ENCODE data around the gene KMT5B. TPM values are rescaled to one million over a fixed set of nuclear protein-coding genes. Genes with fewer than 3 reads are reported as not detected.

Gene KMT5B
- total and polyA plus RNA-seq, 2 of the 13 experiments (the other 11 are each of a cell fraction or from before 2014, with no cell fraction given), result 17.6 to 23.7 TPM

GRCh38 chr11:68215524-68216170 lies 2.6 kb upstream of the KMT5B start (continued):
- TF ChIP-seq, protein P1, sequence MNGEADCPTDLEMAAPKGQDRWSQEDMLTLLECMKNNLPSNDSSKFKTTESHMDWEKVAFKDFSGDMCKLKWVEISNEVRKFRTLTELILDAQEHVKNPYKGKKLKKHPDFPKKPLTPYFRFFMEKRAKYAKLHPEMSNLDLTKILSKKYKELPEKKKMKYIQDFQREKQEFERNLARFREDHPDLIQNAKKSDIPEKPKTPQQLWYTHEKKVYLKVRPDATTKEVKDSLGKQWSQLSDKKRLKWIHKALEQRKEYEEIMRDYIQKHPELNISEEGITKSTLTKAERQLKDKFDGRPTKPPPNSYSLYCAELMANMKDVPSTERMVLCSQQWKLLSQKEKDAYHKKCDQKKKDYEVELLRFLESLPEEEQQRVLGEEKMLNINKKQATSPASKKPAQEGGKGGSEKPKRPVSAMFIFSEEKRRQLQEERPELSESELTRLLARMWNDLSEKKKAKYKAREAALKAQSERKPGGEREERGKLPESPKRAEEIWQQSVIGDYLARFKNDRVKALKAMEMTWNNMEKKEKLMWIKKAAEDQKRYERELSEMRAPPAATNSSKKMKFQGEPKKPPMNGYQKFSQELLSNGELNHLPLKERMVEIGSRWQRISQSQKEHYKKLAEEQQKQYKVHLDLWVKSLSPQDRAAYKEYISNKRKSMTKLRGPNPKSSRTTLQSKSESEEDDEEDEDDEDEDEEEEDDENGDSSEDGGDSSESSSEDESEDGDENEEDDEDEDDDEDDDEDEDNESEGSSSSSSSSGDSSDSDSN (CRISPR knock-in tag; IDR thresholded peaks at IDR 0.05), result peak; percentile 19; the same call in 1 of the 2 replicates
- TF ChIP-seq ZBTB1 (CRISPR knock-in tag; IDR thresholded peaks at IDR 0.05; ENCODE audit: borderline replicate concordance), result no peak
- TF ChIP-seq MTF2 (CRISPR knock-in tag; IDR thresholded peaks at IDR 0.05; ENCODE audit: borderline replicate concordance), result no peak
- TF ChIP-seq, protein P2, sequence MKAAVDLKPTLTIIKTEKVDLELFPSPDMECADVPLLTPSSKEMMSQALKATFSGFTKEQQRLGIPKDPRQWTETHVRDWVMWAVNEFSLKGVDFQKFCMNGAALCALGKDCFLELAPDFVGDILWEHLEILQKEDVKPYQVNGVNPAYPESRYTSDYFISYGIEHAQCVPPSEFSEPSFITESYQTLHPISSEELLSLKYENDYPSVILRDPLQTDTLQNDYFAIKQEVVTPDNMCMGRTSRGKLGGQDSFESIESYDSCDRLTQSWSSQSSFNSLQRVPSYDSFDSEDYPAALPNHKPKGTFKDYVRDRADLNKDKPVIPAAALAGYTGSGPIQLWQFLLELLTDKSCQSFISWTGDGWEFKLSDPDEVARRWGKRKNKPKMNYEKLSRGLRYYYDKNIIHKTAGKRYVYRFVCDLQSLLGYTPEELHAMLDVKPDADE (CRISPR knock-in tag; IDR thresholded peaks at IDR 0.05), result no peak
- TF ChIP-seq PLRG1 (conservative IDR thresholded peaks at IDR 0.05), result no peak
- TF ChIP-seq ARHGAP35 (CRISPR knock-in tag; IDR thresholded peaks at IDR 0.05; ENCODE audit: borderline replicate concordance), result 0 out of 2 replicates have a peak, but pooled peaks have one; percentile 11
- TF ChIP-seq KLF6 (CRISPR knock-in tag; IDR thresholded peaks at IDR 0.05), result 0 out of 2 replicates have a peak, but pooled peaks have one; percentile 11

GRCh38 chr11:68215087-68215445 lies 2.0 kb upstream of the KMT5B start:
- no peak for ATAC-seq
- POLR2A ChIA-PET, result interaction anchor here (1.3 to 6.1 kb wide), 7 partner anchors 18 to 100 kb away, joined by 3 to 73 read pairs (median 8); partner anchors contain the start of gene C11orf24
- H3K27ac ChIP-seq (ENCODE audit: extremely low read length, insufficient read depth, low read length), result no peak overlapping the region
- H3K4me2 ChIP-seq (ENCODE audit: low read depth, low read length), result peak overlapping the region; percentile 97
- 67% methylated on average over 15 of the region's 15 CpGs for WGBS (ENCODE audit: low lambda C conversion rate)
- peaks cover 53% of the 10 kb centered on the region for H3K4me1 ChIP-seq (ENCODE audit: insufficient read depth, low read length)
- H3K27me3 ChIP-seq (ENCODE audit: control insufficient read depth in 1 of 2, insufficient read depth in 2 of 2, low read length in 2 of 2), result no peaks in the 10 kb centered on the region; a peak in 1 of 5 replicates
- BruUV-seq (replicated peaks), result no TSS peak
- TF ChIP-seq ZBTB38 (CRISPR knock-in tag; IDR thresholded peaks at IDR 0.05), result peak; percentile 44; the same call in 1 of the 2 replicates
- TF ChIP-seq RBM39 (IDR thresholded peaks at IDR 0.05; ENCODE audit: low read depth, low read length, poor library complexity, severe bottlenecking), result peak; percentile 4
- TF ChIP-seq ZNF556 (CRISPR knock-in tag; IDR thresholded peaks at IDR 0.05; ENCODE audit: borderline replicate concordance), result no peak
- TF ChIP-seq ZBTB33 (CRISPR knock-in tag; IDR thresholded peaks at IDR 0.05), result 0 out of 2 replicates have a peak, but pooled peaks have one; percentile 42
- TF ChIP-seq ZNF572 (CRISPR knock-in tag; IDR thresholded peaks at IDR 0.05), result 0 out of 2 replicates have a peak, but pooled peaks have one; percentile 10
- TF ChIP-seq TMF1 (CRISPR knock-in tag; IDR thresholded peaks at IDR 0.05; ENCODE audit: low read depth), result no peak
- TF ChIP-seq SMAD3 (CRISPR knock-in tag; IDR thresholded peaks at IDR 0.05), result no peak
- TF ChIP-seq POLR2G (IDR thresholded peaks at IDR 0.05; ENCODE audit: low read depth, low read length), result peak; percentile 36; the same call in 1 of the 2 replicates
- 0 out of 2 replicates have a peak, but pooled peaks have one; percentile 17 for TF ChIP-seq HNRNPL (IDR thresholded peaks at IDR 0.05; ENCODE audit: low read depth, low read length)
- TF ChIP-seq HIVEP1 (CRISPR knock-in tag; IDR thresholded peaks at IDR 0.05), result 0 out of 2 replicates have a peak, but pooled peaks have one; percentile 3
- no peak for TF ChIP-seq NCOA1 (CRISPR knock-in tag; IDR thresholded peaks at IDR 0.05)
- no peaks in the 10 kb centered on the region for H3K36me3 ChIP-seq (replicated peaks in 1 of 2; ENCODE audit: control insufficient read depth in 1 of 2, insufficient read depth in 2 of 2, low read length in 2 of 2)
- CTCF ChIA-PET (ENCODE audit: low intra/inter-chr PET ratio, low total read pairs), result no interaction called here
- no peak overlapping the region for H2AFZ ChIP-seq (ENCODE audit: low read length)
- peak overlapping the region in 2 of 3 experiments; percentile 59 to 73; a peak in 3 of 6 replicates for H3K4me3 ChIP-seq (replicated peaks in 1 of 3; ENCODE audit: insufficient read depth in 1 of 3, low read depth in 2 of 3, low read length in 3 of 3)
- intact Hi-C loops (cut with micrococcal nuclease; ENCODE audit: unreplicated experiment) (no loop called here), in situ Hi-C loops (cut with HindIII; ENCODE audit: extremely low pct_ligation_motif_present, low pct_unique_long_range_greater_than_20kb) (no loop called here)
- peak overlapping the region; percentile 65 for H3K9ac ChIP-seq (ENCODE audit: insufficient read depth, low read depth, low read length)
- H3K79me2 ChIP-seq (ENCODE audit: insufficient read depth, low read length), result peaks cover 26% of the 10 kb centered on the region
- no peak for DNase-seq (ENCODE audit: low spot score)
- H4K20me1 ChIP-seq (ENCODE audit: insufficient read depth, low read length), result peaks cover 24% of the 10 kb centered on the region
- no peaks in the 10 kb centered on the region for H3K9me3 ChIP-seq (ENCODE audit: low read length)
- no peak for FAIRE-seq

Measured in HepG2 (cell line).